ENCODE measurements around the gene RPL22.
"Not testable (repeated sequence)": the region's sequence is repeated elsewhere in the genome, so short reads cannot be mapped to it uniquely, and the experiment has no call there.

Gene RPL22

DNA sequence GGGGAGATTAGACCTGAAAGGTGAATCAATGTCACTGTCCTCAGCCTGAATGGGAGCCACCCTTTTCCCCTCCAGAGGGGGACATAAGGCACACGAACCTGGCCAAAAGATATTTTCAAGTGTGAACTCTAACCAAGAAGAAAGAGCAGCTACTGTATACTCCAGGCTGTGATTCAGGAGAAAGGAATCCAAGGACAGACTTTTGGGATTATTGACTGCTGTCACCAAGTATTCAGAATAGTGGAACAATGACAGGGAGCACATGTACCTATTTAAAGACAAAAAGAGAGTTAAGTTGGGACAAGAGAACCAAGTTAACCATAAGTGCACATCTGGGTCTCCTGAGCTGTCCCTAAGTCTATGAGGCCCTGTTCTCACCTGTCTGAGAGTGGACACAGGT, 34.0 kb upstream of the RPL22 start:
- DNase-seq, result no peak

GRCh38 chr1:6225651-6226050, 26.3 kb upstream of the RPL22 start:
- DNase-seq, result no peak

DNA sequence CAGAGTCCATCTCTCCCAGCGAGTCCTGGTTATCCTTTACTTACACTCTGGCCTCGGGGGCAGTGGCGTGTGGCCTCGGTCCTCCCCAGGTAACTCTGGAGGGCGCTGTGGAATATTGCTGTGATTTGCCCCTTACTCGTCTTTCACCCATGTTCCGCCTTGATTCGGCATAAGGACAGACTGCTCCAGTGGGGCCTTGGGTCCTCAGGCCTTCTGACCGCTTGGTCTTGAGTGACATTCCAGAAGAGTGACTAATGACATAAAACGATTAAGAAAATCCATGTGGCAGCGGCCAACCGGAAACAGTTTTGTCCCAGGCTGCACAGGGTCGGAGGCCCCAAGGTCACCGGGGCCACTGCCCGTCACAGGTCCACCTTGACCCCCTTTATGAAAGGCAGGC, 25.3 kb upstream of the RPL22 start:
- DNase-seq, result no peak

DNA sequence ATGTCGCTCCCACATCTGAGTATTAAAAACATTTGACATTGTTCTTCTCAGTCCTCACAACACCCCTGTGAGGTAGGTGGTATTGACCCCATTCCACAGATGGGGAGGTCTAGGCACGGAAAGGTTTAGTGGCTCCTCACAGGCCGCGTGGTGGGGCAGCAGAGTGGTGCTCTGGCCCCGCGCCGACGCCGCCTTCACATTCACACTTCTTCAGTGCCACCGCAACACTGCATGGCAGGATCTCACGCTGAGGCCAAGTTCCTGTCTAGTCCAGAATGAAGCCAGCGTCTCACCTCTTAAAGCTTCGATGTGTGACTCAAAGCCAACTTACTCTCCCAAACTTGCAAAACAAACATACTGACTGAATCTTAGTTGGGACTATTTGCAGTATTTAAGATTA, 24.2 kb upstream of the RPL22 start:
- no peak for DNase-seq

DNA sequence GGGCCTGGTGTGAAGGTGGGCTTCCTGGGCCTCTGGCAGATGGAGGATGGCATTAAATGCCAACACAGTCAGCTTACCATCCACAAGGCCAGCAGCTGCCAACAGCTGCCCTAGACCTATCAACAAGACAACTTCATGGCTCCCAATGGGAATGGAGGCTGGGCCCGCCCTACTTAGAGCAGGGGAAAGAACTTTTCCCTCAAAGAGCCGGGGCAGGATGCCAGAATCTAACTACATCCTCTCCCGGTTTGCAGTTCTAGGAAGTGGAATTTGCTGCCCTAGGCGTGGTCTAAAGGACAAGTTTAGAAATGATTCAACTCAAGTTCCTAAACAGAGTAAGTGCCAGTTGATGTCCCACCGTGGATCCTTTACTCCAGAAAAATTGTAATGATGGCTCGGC, 23.2 kb upstream of the RPL22 start:
- DNase-seq, result no peak

DNA sequence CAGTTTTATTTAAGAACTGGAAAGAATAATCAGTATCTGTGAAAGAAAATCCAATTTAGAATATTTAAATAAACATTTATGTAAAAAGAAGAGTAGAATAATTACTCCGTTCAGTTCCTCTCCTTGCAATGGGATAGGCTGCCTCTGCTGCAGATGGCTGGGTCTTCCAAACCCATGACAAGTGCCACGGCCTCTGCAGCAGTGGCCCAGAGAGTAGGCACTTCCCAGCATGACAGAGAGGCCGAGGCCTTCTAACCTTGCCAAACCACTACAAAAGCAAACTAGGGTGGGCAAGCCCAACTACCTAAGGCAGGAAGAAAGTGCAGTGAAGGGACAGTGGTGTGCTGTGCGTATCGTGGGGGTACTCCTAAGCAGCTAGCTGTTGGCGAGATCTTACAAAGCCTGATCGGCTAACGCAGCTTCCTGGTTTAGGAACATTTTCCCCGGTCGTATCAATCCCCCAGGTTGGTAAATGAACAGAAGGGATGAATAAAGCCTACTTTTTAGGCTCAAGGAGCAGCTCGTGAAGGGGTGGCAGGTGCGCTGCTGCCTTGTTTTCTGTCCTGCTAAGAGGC, 21.9 kb upstream of the RPL22 start:
- DNase-seq, result no peak

GRCh38 chr1:6220236-6220635, 20.8 kb upstream of the RPL22 start:
- no peak for DNase-seq

GRCh38 chr1:6219641-6220040, 20.2 kb upstream of the RPL22 start:
- DNase-seq, result not testable (repeated sequence)

DNA sequence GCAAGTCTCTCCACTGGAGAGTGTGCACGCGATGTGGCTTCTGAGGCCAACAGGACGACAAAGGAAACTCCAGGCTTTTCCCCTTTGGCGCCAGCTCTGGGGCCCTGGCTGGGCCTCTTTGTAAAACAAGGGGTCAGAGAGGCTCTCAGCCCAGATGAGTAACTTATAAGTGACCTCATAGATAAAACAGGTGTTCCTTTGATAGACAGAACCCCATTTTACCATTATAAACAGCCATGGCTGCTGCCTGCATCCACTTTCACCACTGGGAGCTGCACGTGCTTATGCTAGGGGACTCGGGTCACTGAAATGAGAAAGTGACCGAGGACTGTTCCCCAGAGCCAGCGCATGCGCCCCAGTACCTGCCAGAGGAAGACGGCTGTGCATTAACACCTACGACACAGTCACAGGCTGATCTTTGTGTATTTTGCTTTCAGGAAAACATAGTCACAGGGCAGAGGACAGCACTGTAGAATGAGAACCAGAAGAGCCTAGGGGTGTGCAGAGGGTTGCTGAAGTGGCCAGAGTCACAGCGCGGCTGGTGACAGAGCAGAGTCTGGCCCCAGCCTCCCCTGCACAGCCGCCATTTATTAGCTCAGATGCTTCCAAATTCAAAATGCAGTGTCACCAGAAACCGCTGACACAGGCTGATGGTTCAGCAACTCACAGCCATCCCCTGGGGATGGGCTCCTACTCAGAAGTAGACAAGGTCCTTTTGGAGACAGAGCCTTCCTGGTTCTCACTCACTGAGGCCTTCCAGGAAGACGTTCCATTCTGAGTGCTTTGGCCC, 19.2 kb upstream of the RPL22 start:
- DNase-seq, result no peak

- DNase-seq, result no peak
These were observed 13.0 kb upstream of the RPL22 start for GRCh38 chr1:6212193-6212959.

DNA sequence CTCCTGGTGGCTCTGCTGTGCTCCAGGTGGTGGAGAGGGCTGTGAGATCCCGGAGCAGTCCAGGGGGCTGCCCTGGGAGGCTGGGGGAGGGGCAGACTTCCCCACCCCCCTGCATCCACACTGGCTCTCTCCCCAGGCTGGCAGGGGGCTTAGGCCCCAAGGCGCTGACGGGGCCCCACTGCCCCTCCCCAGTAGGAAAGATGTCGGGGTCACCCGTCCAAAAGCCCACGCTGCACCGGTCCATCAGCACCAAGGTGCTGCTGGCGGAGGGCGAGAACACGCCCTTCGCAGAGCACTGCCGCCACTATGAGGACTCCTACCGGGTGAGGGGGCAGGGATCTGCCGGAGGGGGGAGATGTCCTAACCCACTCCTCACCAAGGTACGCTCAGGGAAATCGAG, 12.3 kb upstream of the RPL22 start:
- DNase-seq, result no peak

GRCh38 chr1:6210591-6211355, 11.4 kb upstream of the RPL22 start:
- no peak for DNase-seq

- no peak for DNase-seq
These were observed 10.5 kb upstream of the RPL22 start for GRCh38 chr1:6209661-6210580.

DNA sequence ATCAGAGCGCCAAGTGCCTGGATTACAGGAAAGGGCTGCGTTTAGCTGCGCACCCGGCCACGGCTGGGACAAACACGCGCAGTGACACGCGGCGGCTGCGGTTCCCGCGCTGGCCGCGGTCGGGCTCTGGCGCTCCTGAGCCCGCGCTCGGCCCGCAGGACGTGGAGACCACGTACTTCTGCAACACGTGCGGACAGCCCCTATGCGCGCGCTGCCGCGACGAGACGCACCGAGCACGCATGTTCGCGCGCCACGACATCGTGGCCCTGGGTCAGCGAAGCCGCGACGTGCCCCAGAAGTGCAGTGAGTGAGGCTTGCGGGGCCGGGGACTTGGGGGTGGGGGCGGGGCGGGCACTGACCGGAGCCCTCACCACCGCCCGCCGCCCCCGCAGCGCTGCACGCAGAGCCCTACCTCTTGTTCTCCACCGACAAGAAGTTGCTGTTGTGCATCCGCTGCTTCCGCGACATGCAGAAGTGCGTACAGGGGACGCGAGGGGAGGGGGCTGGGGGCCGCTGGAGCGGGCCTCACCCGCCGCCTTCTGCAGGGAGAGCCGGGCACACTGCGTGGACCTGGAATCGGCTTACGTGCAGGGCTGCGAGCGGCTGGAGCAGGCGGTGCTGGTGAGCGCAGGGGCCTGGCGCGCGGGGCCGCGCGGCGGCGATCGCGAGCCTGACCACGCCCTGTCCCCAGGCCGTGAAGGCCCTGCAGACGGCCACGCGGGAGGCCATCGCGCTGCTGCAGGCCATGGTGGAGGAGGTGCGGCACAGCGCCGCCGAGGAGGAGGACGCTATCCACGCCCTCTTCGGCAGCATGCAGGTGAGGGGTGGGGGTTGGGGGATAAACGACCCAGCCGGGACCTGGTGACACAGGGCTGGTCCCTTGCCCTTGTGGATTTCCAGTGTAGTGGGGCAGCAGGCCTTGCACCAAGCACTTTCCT, 9.6 kb upstream of the RPL22 start:
- peak; percentile 54 for DNase-seq

- no peak for DNase-seq
These were observed 8.5 kb upstream of the RPL22 start for GRCh38 chr1:6207921-6208320.

DNA sequence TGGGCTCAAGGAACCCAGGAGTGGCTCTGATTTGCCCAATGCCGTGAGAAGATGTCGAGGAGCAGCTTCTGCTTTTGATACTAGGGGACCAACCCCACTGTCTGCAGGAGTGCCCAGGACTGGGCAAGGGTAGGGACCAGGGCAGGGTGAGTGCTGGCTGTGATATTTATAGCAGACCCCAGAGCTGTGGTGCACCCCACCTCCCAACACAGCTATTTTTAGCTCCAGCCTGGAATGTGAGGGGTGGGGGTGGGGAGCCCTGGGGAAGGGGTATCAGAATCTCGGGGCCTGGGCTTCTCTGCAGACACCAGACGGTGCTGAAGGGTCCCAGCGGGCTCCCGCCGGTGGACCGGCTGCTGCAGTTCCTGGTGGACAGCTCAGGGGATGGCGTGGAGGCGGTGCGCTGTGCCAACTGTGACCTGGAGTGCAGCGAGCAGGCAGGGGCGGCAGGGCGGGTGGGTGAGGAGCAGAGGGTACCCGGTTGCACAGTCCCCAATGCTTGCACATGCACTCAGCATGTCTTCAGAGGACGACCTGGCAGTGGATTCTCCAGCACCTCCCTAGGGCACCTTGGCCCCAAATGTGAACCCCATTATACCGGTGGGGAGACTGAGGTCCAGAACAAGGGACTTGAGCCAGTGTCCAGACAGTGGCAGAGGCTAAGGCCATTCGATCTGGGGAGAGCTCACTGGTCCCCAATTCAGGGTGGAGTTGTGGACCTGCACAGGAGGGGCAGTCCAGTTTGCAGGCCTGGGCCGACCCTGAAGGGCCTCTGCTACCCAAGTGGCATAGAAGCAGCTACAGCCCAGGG, 7.9 kb upstream of the RPL22 start:
- no peak for DNase-seq

- no peak for DNase-seq
These were observed 7.1 kb upstream of the RPL22 start for GRCh38 chr1:6206520-6206855.

- DNase-seq, result peak; percentile 24
These were observed 6.6 kb upstream of the RPL22 start, which contains the start of gene RNF207 for GRCh38 chr1:6205849-6206519. Gene RNF207, plus strand, starts transcription at chr1:6206119. Its CDS starts 417 bp downstream, at chr1:6206536.

DNA sequence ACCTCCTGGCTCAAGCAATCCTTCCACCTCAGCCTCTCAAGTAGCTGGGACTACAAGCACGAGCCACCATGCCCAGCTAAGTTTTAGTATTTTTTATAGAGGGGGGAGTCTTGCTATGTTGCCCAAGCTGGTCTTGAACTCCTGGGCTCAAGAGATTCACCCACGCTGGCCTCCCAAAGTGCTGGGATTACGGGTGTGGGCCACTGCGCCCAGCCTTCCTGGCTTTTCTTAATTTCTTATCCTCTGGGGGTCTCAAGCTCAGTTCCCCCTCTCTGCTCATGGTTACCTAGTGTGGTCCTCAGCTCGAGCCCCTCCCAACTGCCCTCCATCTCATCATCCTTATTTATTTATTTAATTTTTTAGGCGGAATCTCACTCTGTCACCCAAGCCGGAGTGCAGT, 2.9 kb upstream of the RPL22 start:
- no peak for DNase-seq

All from NCI-H526 treated with DMSO at 0.1 percent for 48 hours (cell line).